ENCODE data around the gene HGFAC.

HGFAC gene

DNA sequence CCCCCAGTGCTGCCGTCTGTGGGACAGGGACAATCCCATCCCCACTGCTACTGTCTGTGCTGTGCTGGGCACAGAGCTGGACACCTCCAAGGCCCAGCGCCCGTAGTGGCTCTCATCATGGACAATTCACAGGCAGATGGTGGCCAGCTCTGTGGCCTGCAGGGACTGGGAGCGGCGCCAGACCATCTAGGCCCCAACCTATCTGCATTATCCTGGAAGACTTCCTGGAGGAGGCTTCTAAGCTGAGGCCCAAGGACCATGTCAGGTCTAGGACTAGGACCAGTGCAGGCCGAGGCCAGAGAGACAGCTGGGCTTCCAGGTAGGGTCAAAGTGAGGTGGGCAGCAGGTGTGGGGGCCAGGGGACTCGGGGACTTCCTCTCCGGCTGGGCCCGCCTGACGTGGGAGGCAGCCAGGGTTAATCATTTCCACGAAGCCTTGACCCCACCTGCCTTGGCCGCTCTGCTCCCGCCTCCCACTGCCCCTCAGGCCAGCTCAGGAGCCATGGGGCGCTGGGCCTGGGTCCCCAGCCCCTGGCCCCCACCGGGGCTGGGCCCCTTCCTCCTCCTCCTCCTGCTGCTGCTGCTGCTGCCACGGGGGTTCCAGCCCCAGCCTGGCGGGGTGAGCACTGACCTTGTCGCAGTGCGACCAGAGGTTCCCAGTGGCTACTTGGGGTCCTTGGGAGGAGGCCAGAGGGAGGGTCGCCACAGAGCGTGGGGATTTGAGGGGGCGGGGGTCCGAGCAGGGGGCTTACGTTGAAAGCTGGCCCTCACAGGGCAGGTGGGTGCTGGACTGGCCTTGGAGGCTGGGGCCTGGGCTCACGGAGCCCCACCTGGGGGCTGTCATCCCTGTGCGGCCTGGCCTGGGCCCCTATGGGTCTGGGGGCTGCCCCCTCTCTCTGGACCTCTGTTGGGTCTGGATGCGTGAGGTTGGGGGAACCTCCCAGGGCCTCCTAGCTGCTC is at the start of gene HGFAC:
HGFAC (plus strand) TSS at position 468 of the 959 bp plus-strand sequence; CDS start at position 502, 34 bp downstream.
- no peak for FAIRE-seq
- no peak for DNase-seq (ENCODE audit: extremely low spot score, insufficient read length, low read depth)

DNA sequence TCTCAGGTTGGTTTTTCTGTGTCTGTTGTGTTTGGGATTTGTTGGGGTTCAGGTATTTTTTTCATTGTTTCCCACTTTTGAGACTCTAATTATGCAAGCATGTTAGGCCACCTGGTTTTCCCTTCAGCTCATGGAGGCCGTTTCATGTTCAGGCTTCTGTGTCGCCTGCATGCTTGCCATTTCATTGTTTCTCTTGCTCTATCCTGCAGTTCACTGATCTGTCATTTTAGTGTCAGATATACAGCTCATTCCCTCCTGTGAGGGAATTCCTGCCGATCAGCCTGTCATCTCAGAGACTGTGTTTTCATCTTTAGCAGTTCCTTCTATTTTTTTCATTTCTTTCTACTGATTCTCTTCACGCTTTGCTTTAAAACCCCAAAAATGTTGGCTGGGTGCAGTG is 49.4 kb upstream of the HGFAC start:
- FAIRE-seq: no peak
- DNase-seq (ENCODE audit: extremely low spot score, insufficient read length, low read depth): no peak

DNA sequence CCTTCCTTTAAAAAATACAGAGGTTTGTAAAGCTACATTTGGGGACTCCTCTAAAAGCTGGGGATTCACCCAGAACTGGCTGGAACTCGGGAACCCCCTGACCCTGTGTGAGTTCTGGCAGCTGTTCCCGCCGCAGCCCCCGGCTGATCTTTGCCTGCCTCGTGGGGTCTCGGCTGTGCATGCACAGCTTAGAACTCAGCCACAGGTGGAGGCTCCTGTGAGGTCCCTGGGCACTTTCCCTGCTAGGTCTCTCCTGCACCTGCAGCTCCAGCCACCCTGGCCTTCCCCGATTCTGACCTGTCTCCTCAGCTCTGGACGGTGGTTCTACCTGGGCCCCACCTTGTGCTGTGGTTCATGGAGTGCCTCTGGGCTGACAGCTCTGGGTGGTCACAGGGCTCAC is 48.6 kb upstream of the HGFAC start:
- DNase-seq (ENCODE audit: extremely low spot score, insufficient read length, low read depth) (no peak), FAIRE-seq (no peak)

DNA sequence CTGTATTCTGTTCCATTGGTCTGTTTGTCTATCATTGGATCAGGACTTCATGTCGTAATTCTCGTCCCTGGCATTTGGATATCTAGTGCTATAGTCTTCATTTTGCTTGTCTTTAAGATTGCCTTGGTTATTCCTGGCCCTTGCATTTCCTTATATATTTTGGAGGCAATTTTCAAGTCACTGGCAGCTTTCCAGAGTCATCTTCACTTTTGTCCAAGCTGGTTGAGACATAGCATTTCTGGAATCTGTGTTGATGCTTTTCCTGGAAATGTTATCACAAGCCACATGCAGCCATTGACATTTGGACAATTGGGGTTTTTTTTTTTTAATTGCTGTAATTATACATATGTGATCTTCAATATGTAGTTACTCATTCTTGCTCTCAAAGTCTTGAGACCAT is 45.2 kb upstream of the HGFAC start:
- DNase-seq (ENCODE audit: extremely low spot score, insufficient read length, low read depth): no peak
- no peak for FAIRE-seq

DNA sequence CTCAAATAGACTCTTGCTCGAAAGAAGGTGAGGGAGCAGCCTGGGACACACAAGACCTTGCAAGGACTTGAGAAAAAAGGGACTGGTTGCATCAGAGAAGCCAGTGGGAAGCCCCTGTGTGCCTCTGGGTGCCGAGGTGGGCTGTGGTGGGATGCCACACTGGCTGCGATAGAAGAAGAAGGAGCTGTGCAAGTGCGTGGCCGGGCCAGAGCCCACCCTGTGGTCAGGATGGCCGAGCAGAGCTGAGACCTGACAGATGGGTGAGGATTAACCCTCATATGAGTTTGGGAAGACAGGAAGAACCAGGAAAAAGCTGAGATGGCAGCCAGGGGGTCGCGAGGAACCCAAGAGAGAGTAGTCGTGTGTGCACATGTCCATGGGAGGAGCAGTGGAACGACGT is 44.6 kb upstream of the HGFAC start:
- DNase-seq (ENCODE audit: extremely low spot score, insufficient read length, low read depth): no peak
- FAIRE-seq: no peak

DNA sequence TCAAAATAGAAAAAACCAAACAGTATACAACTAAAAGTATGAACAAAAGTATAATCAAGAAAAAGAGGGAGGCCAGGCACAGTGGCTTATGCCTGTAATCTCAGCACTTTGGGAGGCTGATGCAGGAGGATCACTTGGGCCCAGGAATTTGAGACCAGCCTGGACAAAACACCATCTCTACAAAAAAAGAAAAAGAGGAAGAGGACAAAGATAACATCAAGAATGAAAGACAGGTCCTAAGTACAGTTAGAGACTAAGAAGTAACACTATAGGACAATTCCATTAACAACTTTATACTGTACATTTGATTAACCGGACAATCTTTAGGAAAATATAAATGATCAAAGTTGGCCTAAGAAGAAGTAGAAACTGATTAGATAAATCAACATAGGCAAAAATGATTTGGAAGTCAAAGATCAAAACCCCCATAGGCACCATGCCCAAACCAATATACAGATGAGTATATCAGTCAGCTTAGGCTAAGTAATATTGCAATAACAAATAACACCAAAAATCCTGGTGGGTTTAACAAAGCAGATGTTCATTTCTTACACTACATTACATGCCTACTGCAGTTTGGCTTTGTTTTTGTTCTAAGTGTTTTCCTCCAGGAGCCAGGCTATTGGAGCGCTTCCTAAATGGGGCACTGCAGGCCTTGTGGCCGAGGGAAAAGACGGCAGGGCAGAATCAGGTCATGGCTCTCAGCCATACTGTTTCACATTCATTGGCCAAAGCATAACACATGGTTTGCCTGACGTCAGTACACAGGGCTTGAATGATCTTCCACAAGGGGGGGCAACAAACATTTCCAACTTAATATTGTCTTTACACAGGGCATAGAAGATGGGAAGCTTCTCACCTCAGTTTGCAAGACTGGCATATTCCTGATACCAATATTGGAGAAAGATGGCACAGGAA is 42.2 kb upstream of the HGFAC start:
- DNase-seq (ENCODE audit: extremely low spot score, insufficient read length, low read depth) (no peak), FAIRE-seq (no peak)

DNA sequence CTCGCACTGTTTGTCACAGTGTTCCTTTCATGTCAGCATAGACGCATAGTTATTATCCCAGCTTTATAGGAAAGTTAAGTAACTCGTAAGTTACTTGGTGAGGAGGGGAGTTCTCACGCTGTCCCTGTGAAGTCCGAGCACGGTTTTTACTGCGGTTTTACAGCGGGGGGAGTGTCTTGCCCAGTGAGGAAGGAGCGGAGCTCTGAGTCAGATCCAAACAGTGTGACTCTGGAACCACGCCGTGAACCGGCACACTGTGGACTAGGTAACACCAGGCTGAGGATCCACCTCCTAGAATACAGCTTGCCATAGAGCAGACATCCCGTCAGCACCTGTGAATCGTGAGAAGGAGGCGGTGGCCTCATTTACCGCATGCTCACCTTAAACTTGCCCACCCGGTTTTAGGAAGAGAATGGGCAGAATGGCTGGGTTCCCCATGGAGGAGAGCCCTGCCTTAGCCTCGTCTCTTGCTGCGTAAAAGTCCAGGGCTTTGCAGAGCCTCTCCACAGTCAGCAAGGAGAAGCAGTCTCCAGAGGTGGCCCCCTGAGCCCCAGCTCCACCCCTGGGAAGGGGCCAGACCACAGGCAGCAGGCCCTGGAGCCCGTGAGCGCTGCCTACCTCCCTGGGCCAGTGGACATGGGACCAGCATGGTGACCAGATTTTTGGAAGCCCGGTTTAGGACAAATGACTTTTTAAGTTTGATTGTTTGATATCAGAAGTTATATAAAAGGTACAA is 40.2 kb upstream of the HGFAC start:
- FAIRE-seq: no peak
- DNase-seq (ENCODE audit: extremely low spot score, insufficient read length, low read depth): no peak

DNA sequence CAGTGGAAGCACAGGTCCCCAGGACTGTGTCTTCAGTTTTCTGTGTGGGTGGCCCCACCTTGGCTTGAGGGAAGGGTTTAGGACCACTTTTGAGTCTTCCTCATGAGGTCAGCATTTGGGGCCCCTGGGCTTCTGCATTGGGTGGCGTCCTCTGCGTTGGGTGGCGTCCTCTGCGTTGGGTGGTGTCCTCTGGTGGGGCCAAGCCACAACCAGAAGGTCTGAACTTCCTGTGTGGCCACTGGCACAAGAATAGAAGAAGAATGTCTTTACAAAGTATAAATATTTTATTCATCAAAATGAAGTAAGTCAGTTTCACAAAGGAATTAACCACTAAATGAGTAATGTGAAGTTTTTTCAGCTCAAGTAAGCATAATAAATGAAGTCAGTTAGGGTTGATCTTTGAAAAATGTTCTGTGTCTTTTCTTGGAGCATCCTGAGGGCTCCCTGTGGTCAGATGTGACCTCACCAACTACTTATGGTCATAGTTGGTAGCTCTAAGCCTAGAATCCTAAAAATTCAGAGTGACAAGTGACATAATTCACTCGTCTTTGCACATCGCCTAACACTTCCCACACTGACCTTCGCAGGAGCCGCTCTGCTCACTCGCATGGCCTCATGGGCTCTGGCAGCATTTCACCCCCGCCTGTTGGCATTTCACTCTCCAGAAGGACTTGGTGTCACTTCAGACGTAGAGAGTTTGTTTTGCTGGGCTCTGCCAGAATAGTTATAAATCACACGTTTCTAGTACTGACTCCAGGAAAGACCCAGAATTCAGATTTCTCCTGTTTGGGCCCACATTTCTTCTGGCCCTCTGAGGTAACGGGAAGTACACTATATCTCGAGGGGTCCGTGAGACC is 39.0 kb upstream of the HGFAC start:
- DNase-seq (ENCODE audit: extremely low spot score, insufficient read length, low read depth) (no peak), FAIRE-seq (no peak)

DNA sequence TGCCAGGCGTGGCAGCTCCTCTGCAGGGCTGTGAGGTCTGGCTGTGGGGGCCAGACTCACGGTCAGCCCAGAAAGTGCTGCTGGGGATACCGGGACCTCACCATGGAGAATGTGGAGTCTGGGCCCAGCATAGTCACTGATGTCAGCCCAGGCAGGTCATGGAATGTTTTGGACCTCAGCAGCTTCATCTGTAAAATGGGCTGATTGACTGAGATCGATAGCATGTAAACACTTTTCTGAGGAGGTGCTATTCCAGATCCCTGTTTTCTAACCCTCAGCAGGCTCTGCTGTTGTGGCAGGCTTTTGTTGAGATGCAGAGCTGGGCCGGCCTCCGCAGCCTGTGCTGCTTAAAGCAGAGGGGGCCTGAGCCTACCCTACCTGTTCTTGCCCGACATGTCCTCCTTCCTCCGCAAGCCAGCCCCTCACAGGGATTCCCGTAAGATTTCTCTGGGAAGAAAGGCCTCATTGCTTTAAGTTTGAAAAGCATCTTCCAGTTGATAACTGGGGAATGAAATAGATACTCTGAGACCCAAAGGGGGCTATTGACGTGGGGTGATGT is 38.3 kb upstream of the HGFAC start:
- FAIRE-seq (no peak), DNase-seq (ENCODE audit: extremely low spot score, insufficient read length, low read depth) (no peak)

DNA sequence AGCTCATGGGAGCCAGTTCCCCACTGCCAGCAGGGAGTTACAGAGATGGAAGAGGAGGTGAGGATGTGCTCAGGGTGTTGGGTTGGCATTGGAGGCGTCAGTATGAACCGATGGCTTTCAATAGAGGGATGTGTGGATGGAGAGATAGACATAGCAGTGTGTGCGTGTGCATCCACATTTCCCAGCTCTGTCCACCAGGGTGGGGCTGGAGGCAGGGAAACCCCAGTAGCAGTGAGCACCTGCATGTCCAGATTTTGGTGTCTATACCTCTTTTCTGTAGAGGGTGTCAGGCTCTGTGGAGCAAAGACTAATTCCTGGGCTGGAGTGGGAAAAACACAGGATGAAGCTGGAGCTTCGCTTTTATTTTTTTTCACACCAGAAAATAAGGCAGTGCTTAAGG is 37.2 kb upstream of the HGFAC start:
- FAIRE-seq (no peak), DNase-seq (ENCODE audit: extremely low spot score, insufficient read length, low read depth) (no peak)

DNA sequence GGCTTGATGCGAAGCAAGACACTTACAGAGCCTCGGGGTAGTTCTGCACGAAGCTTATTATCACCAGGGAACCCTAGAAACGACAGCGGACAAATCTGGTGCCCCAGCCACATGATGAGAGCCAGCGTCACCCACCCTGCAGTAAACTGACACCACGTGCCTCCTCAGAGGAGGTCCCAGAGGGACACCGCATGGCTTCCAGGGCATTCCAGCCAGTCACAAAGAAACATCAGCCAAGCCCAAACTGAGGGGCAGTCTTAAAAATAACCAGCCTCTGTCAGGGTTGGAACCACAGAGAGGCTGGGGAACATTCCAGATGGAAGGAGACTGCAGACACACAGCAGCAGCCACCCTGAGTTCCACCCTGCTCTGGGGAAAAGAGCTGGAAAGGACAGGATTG is 36.6 kb upstream of the HGFAC start:
- DNase-seq (ENCODE audit: extremely low spot score, insufficient read length, low read depth) (no peak), FAIRE-seq (no peak)

DNA sequence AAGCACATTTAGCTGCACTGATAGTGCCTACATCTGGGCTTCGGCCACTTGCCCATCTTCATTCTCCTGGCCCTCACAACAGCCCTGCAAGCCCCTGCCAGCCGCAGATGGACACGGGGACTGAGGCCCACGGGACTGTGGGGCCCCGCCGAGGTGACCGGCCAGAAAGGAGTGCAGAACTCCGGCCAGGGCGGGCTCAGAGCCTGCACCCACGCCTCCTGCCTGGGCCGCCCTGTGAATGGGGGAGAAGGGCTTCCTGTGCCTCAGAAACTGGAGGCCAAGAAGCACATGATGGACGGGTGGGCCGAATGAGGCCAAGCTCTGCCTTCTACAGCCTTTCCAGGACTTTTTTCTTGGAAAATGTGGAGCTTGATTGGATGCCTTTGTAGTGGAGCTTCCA is 35.7 kb upstream of the HGFAC start:
- FAIRE-seq (no peak), DNase-seq (ENCODE audit: extremely low spot score, insufficient read length, low read depth) (no peak)

DNA sequence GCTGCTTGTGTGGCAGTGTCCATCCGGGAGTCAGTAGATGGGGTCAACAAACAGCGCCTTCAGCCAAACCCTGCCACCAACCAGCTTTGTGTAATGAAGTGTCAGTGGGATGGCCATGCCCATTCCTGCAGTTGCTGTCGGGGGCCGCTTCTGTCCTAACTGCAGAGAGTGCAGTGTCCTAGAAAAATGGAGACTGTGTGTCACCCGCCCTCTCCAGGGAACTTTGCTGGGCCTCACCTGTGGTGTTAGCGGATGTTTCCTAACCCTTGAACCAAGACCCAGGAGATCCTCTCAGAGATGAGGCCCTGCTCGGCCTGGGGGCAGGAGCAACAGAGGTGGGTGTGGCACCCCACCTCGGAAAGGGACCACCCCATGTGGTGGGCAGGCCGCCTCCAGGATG is 35.3 kb upstream of the HGFAC start:
- DNase-seq (ENCODE audit: extremely low spot score, insufficient read length, low read depth) (no peak), FAIRE-seq (no peak)

DNA sequence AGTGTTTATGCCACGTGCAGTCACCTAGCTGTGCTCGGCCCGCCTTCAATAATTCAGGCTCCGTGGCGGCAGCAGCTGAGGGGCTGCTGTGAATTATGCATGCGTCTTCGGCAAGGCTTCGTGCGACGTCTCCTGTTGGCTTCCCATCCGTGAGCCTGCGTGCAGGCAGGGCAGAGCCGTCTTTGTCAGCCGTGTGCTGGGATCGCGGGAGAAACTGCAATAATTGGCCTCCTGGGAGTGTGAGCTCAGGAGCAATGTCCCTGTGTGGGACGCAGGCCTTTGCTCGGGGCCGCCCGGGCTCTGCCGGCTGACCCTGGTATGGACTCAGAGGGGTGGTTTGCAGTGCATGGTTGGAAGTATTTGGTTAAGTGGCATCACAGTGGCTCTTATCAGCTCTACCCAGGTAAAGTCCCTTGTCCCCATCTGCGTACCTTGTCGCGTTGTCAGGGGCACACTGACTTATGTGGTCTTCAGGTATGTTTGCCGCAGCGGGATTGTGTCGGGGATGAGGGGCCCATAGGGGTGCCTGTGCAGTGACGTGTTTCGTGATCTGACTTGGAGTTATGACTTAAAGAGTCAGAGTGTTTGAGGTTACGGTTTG is 34.5 kb upstream of the HGFAC start:
- DNase-seq (ENCODE audit: extremely low spot score, insufficient read length, low read depth) (no peak), FAIRE-seq (no peak)

DNA sequence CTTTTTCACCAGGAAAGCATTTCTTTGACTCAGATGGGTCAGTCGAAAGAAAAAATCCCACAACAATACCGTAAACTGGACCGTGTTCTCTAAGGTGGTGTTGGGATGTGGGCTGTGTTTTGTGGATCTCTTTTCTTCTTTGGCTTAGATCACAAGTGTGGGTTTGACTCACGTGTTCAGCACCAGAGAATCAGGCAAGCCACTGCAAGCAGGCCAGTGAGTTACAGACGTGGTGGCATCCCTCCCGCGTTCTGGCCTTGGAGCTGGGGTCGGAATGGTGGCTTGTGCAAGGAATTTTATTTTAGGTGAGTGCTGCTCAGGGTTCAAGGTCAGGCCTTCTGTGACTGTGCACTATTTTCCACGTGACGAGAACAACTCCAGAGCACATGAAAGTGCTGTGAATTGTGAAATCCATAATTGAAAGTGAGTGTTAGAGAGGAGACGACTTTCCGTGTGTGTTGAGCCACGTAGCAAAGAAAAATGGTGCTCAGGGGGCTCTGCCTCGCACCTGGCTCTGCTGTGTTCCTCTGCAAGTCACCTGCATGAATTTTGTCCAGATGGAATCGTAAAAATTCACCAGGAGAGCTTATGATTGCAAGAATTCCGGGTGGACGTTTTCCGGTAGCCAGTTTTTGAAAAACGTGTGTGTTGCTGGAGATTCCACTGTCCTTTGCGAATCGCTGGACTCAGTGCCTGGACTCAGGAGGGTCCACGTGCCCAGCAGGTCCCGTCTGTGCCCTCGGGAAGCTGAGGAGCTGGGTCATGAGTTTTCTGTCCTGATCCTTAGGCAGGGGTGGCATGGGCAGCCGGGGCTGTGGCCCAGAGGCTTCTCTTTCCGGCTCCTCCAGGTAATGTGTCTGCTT is 33.6 kb upstream of the HGFAC start:
- DNase-seq (ENCODE audit: extremely low spot score, insufficient read length, low read depth) (no peak), FAIRE-seq (no peak)

DNA sequence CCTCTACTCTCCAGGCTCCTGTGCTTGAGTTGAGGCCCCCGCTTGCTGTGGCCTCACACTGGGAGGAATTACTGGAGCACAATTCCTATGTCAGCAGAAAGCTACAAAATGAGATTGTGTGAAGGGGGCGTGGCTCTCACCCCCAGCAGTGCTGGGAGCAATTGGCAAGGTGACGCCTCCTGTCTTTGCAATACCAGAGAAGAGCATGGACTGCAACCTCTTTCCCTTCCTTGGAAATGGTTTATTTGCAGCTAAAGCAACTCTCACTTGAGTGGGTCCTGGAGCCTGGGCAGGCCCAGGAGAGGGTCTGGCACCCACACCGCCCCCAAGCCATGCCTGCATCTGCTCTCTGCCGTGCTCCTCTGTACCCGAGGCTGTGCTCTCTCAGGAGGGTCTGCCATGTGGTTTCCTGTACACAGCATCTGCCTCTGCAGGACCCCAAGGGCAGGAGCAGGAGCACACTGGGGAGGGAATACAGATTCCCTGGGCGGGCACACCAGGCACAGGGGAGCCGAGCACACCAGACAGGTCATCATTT is 32.9 kb upstream of the HGFAC start:
- FAIRE-seq (no peak), DNase-seq (ENCODE audit: extremely low spot score, insufficient read length, low read depth) (no peak)

DNA sequence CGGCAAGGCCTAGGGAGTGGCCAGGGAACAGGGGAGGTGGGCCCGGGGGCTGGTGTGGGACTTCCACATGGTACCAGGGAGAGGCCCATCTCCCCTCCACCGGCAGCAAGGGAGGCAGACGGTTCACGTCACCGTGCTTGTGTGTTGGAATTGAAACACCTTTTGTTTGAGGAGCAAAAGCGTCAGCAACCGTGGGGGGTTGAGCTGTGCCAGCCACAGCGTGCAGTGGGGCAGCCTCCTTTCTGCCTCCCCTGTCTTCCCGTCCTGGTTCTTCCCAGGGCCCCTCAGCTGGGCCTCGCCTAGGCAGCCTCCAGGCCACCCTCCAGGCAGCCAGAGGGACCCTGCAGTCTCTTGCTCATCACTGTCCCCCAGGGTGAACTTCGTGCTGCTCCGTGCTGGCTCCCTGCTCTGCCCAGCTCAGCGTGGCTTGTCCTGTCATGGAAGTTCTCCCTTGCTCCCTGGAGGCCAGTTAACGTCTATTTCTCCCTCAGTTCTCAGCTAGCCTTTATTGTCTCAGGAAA is 32.1 kb upstream of the HGFAC start:
- FAIRE-seq (no peak), DNase-seq (ENCODE audit: extremely low spot score, insufficient read length, low read depth) (no peak)
